Loucy (cell line): Measurements from ENCODE around the gene TTC39C.

Experiments used
- CTCF ChIP-seq: fragments of 200-600 bp; sonication (generic); conservative IDR thresholded peaks from 2 replicates; pipeline ENCODE4 v1.5.1; 2014; ENCODE audit warnings: mild to moderate bottlenecking, antibody characterized with exemption, low read length
- EZH2phosphoT487 ChIP-seq: fragments of 200-600 bp; IDR thresholded peaks from 2 replicates; pipeline ENCODE4 v1.6.1; 2018; ENCODE audit warnings: antibody characterized with exemption, mild to moderate bottlenecking, moderate library complexity, borderline replicate concordance

GRCh38 chr18:24057804-24058203 is 43.2 kb downstream of the TTC39C start:
- TF ChIP-seq CTCF (no peak), EZH2phosphoT487 (no peak)
